HG03066 (cell line): Measurements from ENCODE around the gene SIM1.
"Not testable (repeated sequence)": the region's sequence is repeated elsewhere in the genome, so short reads cannot be mapped to it uniquely, and the experiment has no call there.

Experiments
- ATAC-seq: cut with Tn5 transposase; IDR thresholded peaks from one replicate; pipeline ENCODE4 v1.9.1; 2021; ENCODE audit warnings: low read depth; ENCODE audit not compliant: unreplicated experiment

SIM1 gene

DNA sequence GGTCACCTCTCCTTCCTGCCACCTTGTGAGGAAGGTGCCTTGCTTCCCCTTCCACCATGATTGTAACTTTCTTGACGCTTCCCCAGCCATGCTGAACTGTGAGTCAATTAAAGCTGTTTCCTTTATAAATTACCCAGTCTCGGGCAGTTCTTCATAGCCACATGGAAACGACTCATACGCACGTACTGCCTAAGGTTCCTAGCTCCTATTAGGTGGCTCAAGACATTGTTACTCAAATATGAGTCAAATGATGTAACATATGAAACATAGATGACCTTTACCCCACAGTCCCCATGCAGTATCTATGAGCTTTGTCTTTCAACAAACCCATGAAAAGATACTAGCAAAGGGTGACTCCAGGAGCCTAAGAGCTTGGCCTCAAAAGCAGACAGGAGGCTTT, 98.3 kb downstream of the SIM1 start:
- ATAC-seq: no peak

GRCh38 chr6:100363651-100364050, 101.1 kb downstream of the SIM1 start:
- ATAC-seq: no peak

- not testable (repeated sequence) for ATAC-seq
These were observed 109.7 kb downstream of the SIM1 start for GRCh38 chr6:100354736-100355641.

- no peak for ATAC-seq
These were observed 111.3 kb downstream of the SIM1 start for GRCh38 chr6:100353276-100354015.

- ATAC-seq: no peak
These were observed 114.6 kb downstream of the SIM1 start for GRCh38 chr6:100350139-100350538.

GRCh38 chr6:100349366-100349765, 115.4 kb downstream of the SIM1 start:
- no peak for ATAC-seq

- no peak for ATAC-seq
These were observed 116.7 kb downstream of the SIM1 start for GRCh38 chr6:100347901-100348550.

DNA sequence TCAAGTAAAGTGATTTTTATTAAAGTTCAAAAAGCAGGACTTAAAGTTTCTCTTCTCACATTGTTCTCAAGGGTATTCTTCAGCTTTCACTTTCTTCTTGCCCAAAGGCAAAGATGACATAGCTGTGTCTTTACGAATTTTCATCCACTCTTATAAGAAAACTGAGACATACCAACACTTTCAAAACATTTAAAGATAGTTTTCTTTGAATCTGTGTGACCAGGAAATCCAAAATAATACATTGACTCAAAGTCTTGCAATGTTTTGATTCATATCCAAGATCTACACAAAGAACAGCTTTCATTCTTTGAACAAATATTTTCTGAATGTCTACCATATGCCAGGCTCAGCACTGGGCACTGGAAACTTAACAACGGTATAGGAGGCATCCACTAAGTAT, 117.9 kb downstream of the SIM1 start:
- ATAC-seq: no peak

GRCh38 chr6:100346203-100346602, 118.5 kb downstream of the SIM1 start:
- no peak for ATAC-seq

- no peak for ATAC-seq
These were observed 120.0 kb downstream of the SIM1 start for GRCh38 chr6:100344761-100345160.

DNA sequence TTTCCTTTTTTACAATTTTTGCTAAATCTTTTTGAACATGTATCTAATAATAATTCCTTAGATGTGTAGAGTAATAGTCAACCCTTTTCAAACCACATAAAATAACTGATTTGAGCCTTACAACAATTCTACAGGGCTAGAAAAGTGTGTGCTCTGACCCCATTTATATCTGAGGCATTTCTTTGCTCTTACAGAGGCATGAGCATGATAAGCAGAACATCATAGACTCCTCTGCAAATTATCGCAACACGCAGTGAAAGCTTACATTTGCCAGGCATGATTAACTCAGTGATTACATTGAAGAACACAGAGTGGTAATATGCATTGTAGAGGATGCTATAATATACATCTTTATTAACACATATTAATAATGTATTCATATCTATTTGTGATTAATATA, 120.4 kb downstream of the SIM1 start:
- no peak for ATAC-seq

- no peak for ATAC-seq
These were observed 121.2 kb downstream of the SIM1 start for GRCh38 chr6:100343316-100344077.

DNA sequence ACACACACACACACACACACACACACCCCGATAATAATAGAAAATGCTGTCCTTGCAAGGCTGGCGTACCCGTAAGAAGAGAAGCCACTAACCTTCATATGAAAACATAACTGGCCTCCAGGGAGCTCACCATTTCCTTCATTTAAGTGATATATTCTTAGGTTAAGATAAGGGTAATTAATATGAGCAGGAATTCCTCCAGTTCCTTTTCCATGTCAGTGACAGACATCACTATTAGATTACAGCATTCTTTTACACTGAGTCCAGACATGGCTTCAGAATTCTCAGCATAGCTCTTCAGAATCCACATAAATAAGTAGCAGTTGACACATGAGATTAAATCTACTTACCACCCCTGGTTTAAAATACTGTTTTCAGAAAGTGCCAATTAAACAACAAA, 121.9 kb downstream of the SIM1 start:
- no peak for ATAC-seq

GRCh38 chr6:100339574-100340255, 125.0 kb downstream of the SIM1 start:
- ATAC-seq: no peak

DNA sequence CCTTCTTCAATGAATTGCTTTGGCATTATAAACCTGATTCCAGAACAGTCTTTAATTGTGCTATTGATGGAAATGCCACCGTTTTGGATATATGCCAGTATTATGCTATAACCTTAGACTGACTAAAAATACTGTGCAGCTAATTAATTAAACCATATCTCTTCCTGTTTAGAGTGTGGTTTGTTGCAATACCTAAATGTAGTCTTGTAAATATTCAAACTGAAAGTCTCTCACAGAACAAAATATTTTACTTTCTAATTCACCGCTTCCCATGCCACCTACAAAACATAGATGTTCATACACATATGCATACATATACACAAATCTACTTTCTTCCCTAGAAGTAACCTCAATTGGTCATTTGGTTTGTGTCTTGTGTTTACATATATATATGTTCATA, 126.6 kb downstream of the SIM1 start:
- ATAC-seq: no peak

- no peak for ATAC-seq
These were observed 127.8 kb downstream of the SIM1 start for GRCh38 chr6:100336876-100337275.

DNA sequence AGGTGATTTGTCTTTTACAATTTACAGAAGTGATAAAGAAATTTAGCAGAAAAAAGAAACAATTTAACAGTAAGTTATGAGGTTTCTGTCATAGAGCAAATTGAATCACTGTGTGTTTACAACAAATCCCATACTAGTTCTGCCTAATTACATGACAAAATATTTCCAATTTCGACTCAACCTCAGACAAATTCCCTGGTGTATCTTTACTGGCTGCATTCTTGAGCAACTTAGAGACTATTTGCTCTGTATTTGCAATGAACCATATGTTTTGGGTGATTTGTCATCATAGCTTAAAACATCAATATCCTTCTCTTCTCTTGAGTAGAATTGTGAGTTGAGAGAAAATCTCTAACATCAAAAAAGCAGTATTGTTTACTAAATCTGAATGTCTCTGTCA, 128.7 kb downstream of the SIM1 start:
- ATAC-seq: no peak
